Muscle layer of colon (tissue), 2 donors: ENCODE measurements around the gene NR3C1.
A peak's percentile ranks its signal among the peaks of the same experiment; 100 is the strongest.

Experiments
- H3K27ac ChIP-seq: one replicate; pipeline ENCODE4 v1.7.0; 2013; ENCODE audit warnings: low read depth, mild to moderate bottlenecking, low read length, moderate library complexity
- H3K27me3 ChIP-seq, 2 donors: one replicate each; pipeline ENCODE4 v1.7.0; 2013; ENCODE audit warnings: low read length in 2 of 2, mild to moderate bottlenecking in 2 of 2; ENCODE audit not compliant: insufficient read depth in 2 of 2, control insufficient read depth in 1 of 2
- H3K36me3 ChIP-seq: one replicate; pipeline ENCODE4 v1.7.0; 2013; ENCODE audit warnings: mild to moderate bottlenecking, low read length; ENCODE audit not compliant: insufficient read depth
- H3K4me1 ChIP-seq: one replicate; pipeline ENCODE4 v1.7.0; 2013; ENCODE audit warnings: mild to moderate bottlenecking, low read length; ENCODE audit not compliant: insufficient read depth
- H3K4me3 ChIP-seq, 2 donors: one replicate each; pipeline ENCODE4 v1.7.0; 2013; ENCODE audit warnings: low read length in 2 of 2, low read depth in 1 of 2, mild to moderate bottlenecking in 1 of 2, moderate library complexity in 1 of 2
- H3K9ac ChIP-seq: one replicate; pipeline ENCODE4 v1.7.0; 2013; ENCODE audit warnings: low read length
- H3K9me3 ChIP-seq: one replicate; pipeline ENCODE4 v1.7.0; 2013; ENCODE audit warnings: mild to moderate bottlenecking, low read length
- donor health status: abdominal sarcoma.
- donor health status: Adenocarcinoma of cecum.

NR3C1 gene

DNA sequence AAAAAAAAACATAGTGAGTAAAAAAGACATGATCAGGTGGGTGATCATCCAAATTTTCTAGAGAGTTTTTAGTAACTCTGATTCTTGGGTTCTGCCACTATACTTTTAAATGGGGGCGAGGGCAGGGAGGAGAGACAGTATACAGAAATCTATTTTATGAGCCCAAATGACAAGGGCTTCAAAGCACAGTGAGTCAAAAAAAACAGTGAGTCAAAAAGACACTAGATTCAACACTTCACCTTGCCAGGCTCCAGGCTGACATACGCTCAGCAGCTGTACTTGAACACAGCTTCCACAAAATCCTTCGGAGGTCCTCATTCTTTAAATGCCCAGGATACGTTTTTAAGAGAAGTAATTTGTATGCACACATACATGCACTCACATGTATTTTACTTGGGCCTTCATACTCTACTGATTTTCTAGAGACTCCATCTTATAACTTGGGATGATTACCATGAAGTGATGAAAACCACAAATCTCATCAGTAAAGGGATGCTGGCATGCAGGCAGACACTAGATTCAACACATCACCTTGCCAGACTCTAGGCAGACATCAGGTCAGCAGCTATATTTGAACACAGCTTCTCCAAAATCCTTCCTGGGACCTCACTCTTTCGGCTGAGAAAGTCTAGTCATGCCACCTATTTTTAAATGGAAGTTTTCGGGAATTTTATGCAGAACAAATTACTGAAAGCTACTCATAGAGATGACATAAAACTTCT is 28.8 kb downstream of the NR3C1 start:
- H3K4me1 ChIP-seq = peaks cover 28% of the 10 kb centered on the region
- no peak overlapping the region for H3K4me3 ChIP-seq
- H3K9me3 ChIP-seq = no peaks in the 10 kb centered on the region
- H3K27me3 ChIP-seq = no peaks in the 10 kb centered on the region
- no peaks in the 10 kb centered on the region for H3K36me3 ChIP-seq
- H3K9ac ChIP-seq = no peak overlapping the region
- no peak overlapping the region for H3K27ac ChIP-seq

DNA sequence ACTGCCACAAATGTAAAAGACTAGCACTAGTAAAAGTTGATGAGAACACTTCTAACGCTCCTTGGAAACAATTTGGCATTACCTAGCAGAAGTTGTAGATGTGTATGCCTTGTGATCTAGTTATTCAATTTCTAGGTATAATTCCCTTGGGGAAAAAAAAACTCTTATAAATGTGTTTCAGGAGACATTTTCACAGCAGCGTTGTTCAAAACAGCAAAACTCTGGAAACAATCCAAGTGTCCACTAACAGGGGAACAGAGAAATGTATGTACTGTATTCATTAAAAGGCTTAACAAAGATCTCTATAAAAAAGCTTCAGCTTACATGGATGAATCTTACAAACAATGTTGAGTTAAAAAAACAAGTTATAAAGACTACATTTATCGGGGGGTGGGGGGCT is 30.4 kb downstream of the NR3C1 start:
- Histone ChIP-seq H3K27ac (no peak overlapping the region), H3K9ac (no peak overlapping the region), H3K4me1 (peaks cover 28% of the 10 kb centered on the region), H3K27me3 (no peaks in the 10 kb centered on the region), H3K36me3 (no peaks in the 10 kb centered on the region), H3K9me3 (no peaks in the 10 kb centered on the region), H3K4me3 (no peak overlapping the region)

DNA sequence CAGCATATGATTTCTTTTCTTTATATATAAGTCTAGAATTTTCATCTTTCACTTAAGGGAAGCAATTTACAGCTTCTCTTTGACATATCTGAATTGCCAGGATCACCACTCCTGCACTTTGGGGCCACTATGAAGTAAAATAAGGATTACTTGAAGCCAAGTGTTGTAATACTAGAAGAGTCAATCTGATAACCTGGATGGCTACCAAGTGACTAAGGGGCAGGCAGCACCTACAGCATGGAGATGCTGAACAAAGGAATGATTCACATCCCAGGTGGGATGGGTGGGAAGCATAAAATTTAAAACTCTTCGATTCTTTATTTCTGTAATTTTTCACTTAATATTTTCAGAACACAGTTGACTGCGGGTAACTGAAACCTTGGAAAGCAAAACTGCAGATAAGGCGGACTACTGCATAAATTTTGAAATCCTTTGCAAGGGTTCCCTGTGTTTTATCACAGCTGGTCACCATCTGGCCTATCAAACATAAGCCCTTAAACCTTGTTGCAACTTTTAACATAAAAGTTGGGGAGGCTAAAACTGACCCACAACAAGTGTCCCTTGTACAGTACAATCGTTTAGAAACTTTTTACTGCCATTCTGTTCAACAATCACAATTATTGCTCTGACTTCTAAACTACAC is 31.2 kb downstream of the NR3C1 start:
- Histone ChIP-seq H3K27me3 (no peaks in the 10 kb centered on the region), H3K36me3 (no peaks in the 10 kb centered on the region), H3K9me3 (no peaks in the 10 kb centered on the region), H3K9ac (no peak overlapping the region), H3K4me3 (no peak overlapping the region), H3K4me1 (peaks cover 27% of the 10 kb centered on the region), H3K27ac (no peak overlapping the region)

DNA sequence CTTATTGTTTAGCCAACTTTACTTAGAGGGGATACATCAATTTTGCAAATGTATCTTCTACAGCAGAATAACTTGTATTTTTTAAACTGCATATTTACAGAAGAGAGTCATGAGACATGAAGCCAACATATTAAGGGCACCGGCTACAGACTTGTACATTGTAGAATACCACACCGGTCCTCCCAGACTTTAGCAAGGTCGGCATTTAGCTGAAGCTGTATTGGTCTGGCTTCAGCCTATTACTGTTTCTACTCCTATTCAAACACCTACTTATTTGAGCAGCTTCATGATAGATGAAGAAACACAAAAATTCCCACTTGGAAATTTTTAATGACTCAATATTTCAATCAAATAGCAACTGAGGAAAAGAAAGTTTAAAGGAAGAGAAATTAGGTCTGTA is 33.0 kb downstream of the NR3C1 start:
- Histone ChIP-seq H3K9me3 (no peaks in the 10 kb centered on the region), H3K4me1 (peaks cover 20% of the 10 kb centered on the region), H3K36me3 (no peaks in the 10 kb centered on the region), H3K27ac (no peak overlapping the region), H3K27me3 (no peaks in the 10 kb centered on the region), H3K9ac (no peak overlapping the region), H3K4me3 (no peak overlapping the region)

DNA sequence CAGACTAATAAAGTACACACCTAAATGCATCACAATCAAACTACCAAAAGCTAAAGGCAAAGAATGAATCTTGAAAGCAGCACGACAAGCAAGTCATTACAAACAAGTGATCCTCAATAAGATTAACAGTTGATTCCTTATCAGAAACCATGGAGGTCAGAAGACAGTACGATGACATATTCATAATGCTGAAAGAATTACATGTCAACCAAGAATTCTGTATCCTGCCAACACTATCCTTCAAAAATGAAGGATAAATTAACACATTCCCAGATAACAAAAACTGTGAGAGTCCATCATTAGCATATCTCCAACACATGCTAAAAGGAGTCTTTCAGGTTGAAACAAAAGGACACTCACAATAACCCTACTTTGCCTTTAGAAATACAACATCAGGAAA is 39.4 kb downstream of the NR3C1 start:
- Histone ChIP-seq H3K27me3 (no peaks in the 10 kb centered on the region), H3K9ac (no peak overlapping the region), H3K4me3 (no peak overlapping the region), H3K9me3 (no peaks in the 10 kb centered on the region), H3K36me3 (no peaks in the 10 kb centered on the region), H3K4me1 (peaks cover 9% of the 10 kb centered on the region), H3K27ac (no peak overlapping the region)

DNA sequence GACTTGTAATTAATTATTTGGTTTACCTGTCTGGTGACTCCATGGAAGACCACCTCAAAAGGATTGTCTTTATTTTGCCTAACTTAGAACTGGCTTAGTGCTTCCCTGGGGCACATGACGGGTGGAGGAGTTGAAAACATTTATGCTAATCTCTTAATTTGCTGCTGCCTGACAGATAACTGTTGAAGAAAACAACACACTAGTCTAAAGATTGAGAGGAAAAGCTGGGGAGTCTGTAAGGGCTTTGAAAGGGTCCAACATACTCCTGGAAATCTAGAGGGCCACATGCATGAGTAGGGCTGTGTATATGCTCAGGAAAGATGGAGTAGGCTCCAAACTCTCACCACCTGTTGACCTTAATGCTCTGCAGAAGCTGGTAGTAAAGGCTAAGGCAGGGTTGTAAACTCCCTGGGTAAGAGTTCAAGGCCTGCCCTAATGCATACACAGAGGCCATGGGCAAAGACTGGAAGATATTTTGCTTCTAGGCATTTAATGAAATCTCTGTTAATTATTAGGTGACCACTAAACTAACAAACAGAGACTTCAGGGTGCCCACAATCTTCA is 40.7 kb downstream of the NR3C1 start:
- H3K4me1 ChIP-seq = peaks cover 9% of the 10 kb centered on the region
- no peak overlapping the region for H3K9ac ChIP-seq
- H3K27ac ChIP-seq = no peak overlapping the region
- no peaks in the 10 kb centered on the region for H3K36me3 ChIP-seq
- no peaks in the 10 kb centered on the region for H3K9me3 ChIP-seq
- no peaks in the 10 kb centered on the region for H3K27me3 ChIP-seq
- H3K4me3 ChIP-seq = no peak overlapping the region

DNA sequence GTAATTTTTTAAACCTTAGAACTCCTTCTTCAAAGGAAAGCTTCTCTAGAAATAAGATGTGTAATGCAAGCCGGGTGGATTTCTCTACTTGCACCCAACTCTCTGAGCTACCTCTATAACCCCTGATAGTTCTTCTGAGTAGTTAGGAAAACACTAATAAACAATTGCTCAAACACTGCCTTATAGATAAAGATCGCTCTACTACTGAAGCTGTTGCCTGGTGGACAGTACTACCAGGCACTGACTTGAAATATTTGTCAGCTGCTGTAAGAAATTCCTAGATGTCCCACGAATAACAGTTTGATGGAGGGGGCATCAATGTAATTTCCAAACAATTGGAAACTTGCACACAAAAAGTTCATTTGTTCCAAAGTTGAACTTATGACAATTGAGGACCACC is 42.0 kb downstream of the NR3C1 start:
- no peak overlapping the region for H3K27ac ChIP-seq
- no peaks in the 10 kb centered on the region for H3K36me3 ChIP-seq
- H3K9me3 ChIP-seq = no peaks in the 10 kb centered on the region
- no peaks in the 10 kb centered on the region for H3K27me3 ChIP-seq
- no peak overlapping the region for H3K9ac ChIP-seq
- H3K4me1 ChIP-seq = peaks cover 13% of the 10 kb centered on the region
- H3K4me3 ChIP-seq = no peak overlapping the region

DNA sequence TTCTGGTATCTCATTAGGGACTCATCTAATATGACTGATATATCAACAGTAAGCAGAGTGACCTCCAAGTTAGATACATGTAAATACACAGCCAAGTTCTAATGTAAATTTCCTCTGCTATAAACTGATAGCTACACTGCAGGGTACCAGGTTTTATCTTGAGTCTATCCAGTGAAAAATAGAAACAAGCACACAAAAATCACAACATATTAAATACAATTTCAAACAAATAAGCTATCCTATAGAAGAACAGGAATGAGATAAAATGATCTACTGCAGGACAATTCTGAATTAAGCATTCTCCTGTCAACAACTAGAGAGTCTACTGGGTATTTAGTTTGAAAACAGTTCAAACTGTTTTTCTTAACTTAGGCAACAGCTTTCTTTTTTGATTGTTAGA is 42.7 kb downstream of the NR3C1 start:
- no peak overlapping the region for H3K27ac ChIP-seq
- H3K27me3 ChIP-seq = no peaks in the 10 kb centered on the region
- H3K9ac ChIP-seq = no peak overlapping the region
- H3K36me3 ChIP-seq = no peaks in the 10 kb centered on the region
- H3K4me1 ChIP-seq = peaks cover 15% of the 10 kb centered on the region
- H3K4me3 ChIP-seq = no peak overlapping the region
- no peaks in the 10 kb centered on the region for H3K9me3 ChIP-seq

DNA sequence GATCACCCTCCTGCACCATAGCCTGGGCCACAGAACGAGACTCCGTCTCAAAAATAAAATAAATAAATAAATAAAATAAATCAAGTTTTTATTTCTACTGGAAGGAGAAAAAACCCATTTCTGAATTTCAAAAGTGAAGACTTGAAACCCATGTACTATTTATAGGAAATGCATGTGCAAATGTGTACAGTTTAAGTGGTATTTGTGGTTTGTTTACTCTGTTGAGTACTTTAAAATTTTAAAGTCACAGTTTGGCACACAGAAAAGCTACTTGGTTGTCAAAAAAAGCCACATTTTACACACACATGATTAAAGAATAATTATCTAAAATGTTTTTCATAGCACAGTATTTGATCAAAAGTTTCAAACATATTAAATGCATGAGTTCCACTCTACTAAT is 43.6 kb downstream of the NR3C1 start:
- peaks cover 19% of the 10 kb centered on the region for H3K4me1 ChIP-seq

DNA sequence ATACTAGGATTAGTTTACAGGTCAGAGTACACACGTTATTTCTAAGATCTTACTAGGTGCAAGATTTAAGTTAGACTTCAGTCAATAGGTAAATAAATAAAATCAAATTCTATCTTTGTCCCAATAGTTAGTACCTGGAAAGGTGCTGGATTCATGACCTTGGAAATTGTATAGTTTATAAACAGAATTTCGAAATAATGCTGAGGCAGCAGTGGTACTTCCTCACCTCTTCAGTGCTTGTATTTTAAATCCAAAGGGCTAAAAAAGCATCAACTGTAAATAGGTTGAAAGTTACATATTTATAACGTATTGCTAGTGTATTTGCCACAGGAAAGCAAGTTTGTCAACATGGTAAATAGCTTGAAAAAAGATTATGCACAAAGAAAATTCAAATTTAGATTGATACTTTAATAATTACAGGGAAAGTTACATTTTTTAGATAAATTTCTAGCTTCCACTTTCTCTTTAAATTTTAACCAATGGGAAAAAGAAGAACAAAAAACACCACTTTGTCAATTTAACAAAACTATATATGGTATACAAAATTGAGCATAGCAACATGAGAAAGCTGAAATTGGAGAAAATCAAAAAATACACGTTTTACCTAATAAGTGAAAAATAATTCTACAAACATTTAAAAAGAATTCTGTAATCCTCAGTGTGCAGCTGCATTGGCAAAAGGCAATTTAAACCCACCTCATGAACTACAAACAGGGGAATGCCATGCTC is 46.5 kb downstream of the NR3C1 start:
- Histone ChIP-seq H3K9ac (no peak overlapping the region), H3K27ac (no peak overlapping the region), H3K4me1 (peaks cover 38% of the 10 kb centered on the region)

More for the DNA sequence above, 43.6 kb downstream of the NR3C1 start:
- H3K36me3 ChIP-seq = no peaks in the 10 kb centered on the region
- H3K27me3 ChIP-seq = no peaks in the 10 kb centered on the region
- H3K27ac ChIP-seq = no peak overlapping the region
- H3K9ac ChIP-seq = no peak overlapping the region
- no peak overlapping the region for H3K4me3 ChIP-seq
- no peaks in the 10 kb centered on the region for H3K9me3 ChIP-seq

DNA sequence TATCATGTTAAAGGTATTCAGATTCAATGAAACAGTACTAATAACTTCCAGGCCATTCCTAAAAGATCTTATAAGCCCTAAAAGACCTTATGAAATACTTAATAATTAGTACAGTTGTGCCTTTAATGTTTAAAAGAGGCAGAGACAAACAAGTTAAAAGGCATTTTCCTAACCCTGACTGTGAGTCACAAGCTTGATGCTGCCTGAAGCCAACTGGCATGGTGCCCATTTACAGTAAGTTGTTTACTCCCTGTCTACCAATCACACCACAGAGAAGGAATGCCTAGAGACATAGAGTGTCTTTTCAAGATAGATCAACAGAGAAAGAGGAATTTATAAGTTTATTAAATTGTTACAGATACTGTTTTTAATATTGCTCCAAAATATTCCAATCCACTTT is 47.8 kb downstream of the NR3C1 start:
- Histone ChIP-seq H3K27me3 (no peaks in the 10 kb centered on the region), H3K4me1 (peaks cover 42% of the 10 kb centered on the region), H3K4me3 (no peak overlapping the region), H3K9me3 (no peaks in the 10 kb centered on the region), H3K9ac (no peak overlapping the region), H3K27ac (peak overlapping the region; percentile 35), H3K36me3 (no peaks in the 10 kb centered on the region)

More for the DNA sequence above, 46.5 kb downstream of the NR3C1 start:
- H3K9me3 ChIP-seq = no peaks in the 10 kb centered on the region
- H3K4me3 ChIP-seq = no peak overlapping the region
- H3K36me3 ChIP-seq = no peaks in the 10 kb centered on the region
- no peaks in the 10 kb centered on the region for H3K27me3 ChIP-seq
